GM18499 (cell line): ENCODE measurements around the gene AQP12B.

ENCODE experiments used
- ATAC-seq: cut with Tn5 transposase; IDR thresholded peaks from one replicate; pipeline ENCODE4 v1.9.1; 2021; ENCODE audit warnings: moderate number of reproducible peaks; ENCODE audit not compliant: insufficient read depth, unreplicated experiment

Gene AQP12B

GRCh38 chr2:240650254-240650965 lies 32.3 kb downstream of the AQP12B start:
- no peak for ATAC-seq

GRCh38 chr2:240649331-240649730 lies 33.4 kb downstream of the AQP12B start:
- no peak for ATAC-seq

- no peak for ATAC-seq
Measured at GRCh38 chr2:240648650-240649275, 33.9 kb downstream of the AQP12B start.

GRCh38 chr2:240648155-240648649 lies 34.5 kb downstream of the AQP12B start:
- no peak for ATAC-seq

GRCh38 chr2:240647503-240648154 lies 35.1 kb downstream of the AQP12B start:
- no peak for ATAC-seq

- no peak for ATAC-seq
Measured at GRCh38 chr2:240646900-240647502, 35.7 kb downstream of the AQP12B start.

GRCh38 chr2:240646176-240646899 lies 36.3 kb downstream of the AQP12B start:
- no peak for ATAC-seq

- ATAC-seq: no peak
Measured at GRCh38 chr2:240645801-240646175, 36.9 kb downstream of the AQP12B start.

GRCh38 chr2:240645346-240645745 lies 37.3 kb downstream of the AQP12B start:
- no peak for ATAC-seq

- ATAC-seq: no peak
Measured at GRCh38 chr2:240644859-240645301, 37.8 kb downstream of the AQP12B start.

GRCh38 chr2:240644171-240644651 lies 38.5 kb downstream of the AQP12B start:
- no peak for ATAC-seq

- no peak for ATAC-seq
Measured at GRCh38 chr2:240643811-240644150, 38.9 kb downstream of the AQP12B start.

- no peak for ATAC-seq
Measured at GRCh38 chr2:240643093-240643810, 39.4 kb downstream of the AQP12B start.

GRCh38 chr2:240642806-240643092 lies 39.9 kb downstream of the AQP12B start:
- no peak for ATAC-seq

- no peak for ATAC-seq
Measured at GRCh38 chr2:240642061-240642805, 40.5 kb downstream of the AQP12B start.

GRCh38 chr2:240640939-240641338 lies 41.7 kb downstream of the AQP12B start:
- no peak for ATAC-seq

GRCh38 chr2:240639566-240639965 lies 43.1 kb downstream of the AQP12B start:
- no peak for ATAC-seq

- ATAC-seq: no peak
Measured at GRCh38 chr2:240638512-240639160, 44.0 kb downstream of the AQP12B start.

- no peak for ATAC-seq
Measured at GRCh38 chr2:240637901-240638345, 44.8 kb downstream of the AQP12B start.
